HepG2 (cell line): ENCODE data around the gene THAP3. TPM values are rescaled to one million over a fixed set of nuclear protein-coding genes. Genes with fewer than 3 reads are reported as not detected.

Experiments
- ARHGAP35 ChIP-seq: sonication (generic); formaldehyde crosslinking; IDR thresholded peaks from 2 replicates; pipeline ENCODE4 v1.9.0; 2022; ENCODE audit warnings: mild to moderate bottlenecking, inconsistent platforms, moderate library complexity, missing genetic modification reagents, borderline replicate concordance
- BHLHE40 ChIP-seq: IDR thresholded peaks from 2 replicates; pipeline ENCODE4 v1.6.1; 2011; ENCODE audit warnings: low read length, improper control_type of control experiment
- CCDC6 ChIP-seq: sonication (generic); formaldehyde crosslinking; IDR thresholded peaks from 2 replicates; pipeline ENCODE4 v1.8.1; 2022; ENCODE audit warnings: mild to moderate bottlenecking, missing genetic modification reagents, moderate library complexity
- PAF1 ChIP-seq: IDR thresholded peaks from 2 replicates; pipeline ENCODE4 v1.6.1; 2016; ENCODE audit warnings: missing genetic modification reagents, missing compliant biosample characterization
- PAXIP1 ChIP-seq: sonication (generic); formaldehyde crosslinking; conservative IDR thresholded peaks from 2 replicates; pipeline ENCODE4 v1.4.0; 2020; ENCODE audit warnings: mild to moderate bottlenecking, missing genetic modification reagents, moderate library complexity
- PLRG1 ChIP-seq: fragments of 450-650 bp; conservative IDR thresholded peaks from 2 replicates; pipeline ENCODE4 v1.6.1; 2016
- RAD21 ChIP-seq: fragments of 450-650 bp; formaldehyde crosslinking; IDR thresholded peaks from 2 replicates; pipeline ENCODE4 v1.5.0; 2020; ENCODE audit warnings: mild to moderate bottlenecking
- RBFOX2 ChIP-seq: fragments of 200-400 bp; formaldehyde crosslinking; IDR thresholded peaks from 2 replicates; pipeline ENCODE4 v1.6.1; 2017; ENCODE audit warnings: low read depth, mild to moderate bottlenecking, low read length
- REST ChIP-seq, 2 experiments: IDR thresholded peaks; 2 replicates each; pipeline ENCODE4 v1.6.1; 2011 to 2012; ENCODE audit warnings: low read length in 2 of 2, borderline replicate concordance in 1 of 2, low read depth in 1 of 2, mild to moderate bottlenecking in 1 of 2, moderate library complexity in 1 of 2
- SAFB2 ChIP-seq: sonication (generic); formaldehyde crosslinking; IDR thresholded peaks from 2 replicates; pipeline ENCODE4 v1.5.1; 2020; ENCODE audit warnings: missing genetic modification reagents, low read depth, mild to moderate bottlenecking, borderline replicate concordance
- TBP ChIP-seq: sonication (generic); formaldehyde crosslinking; IDR thresholded peaks from 2 replicates; pipeline ENCODE4 v1.5.0; 2020; ENCODE audit warnings: missing genetic modification reagents
- TEF ChIP-seq: sonication (generic); formaldehyde crosslinking; IDR thresholded peaks from 2 replicates; pipeline ENCODE4 v1.5.0; 2020; ENCODE audit warnings: missing genetic modification reagents
- THYN1 ChIP-seq: sonication (generic); formaldehyde crosslinking; IDR thresholded peaks from 2 replicates; pipeline ENCODE4 v1.8.1; 2023; ENCODE audit warnings: low read depth, mild to moderate bottlenecking, moderate library complexity, missing genetic modification reagents, borderline replicate concordance
- TOE1 ChIP-seq: sonication (generic); formaldehyde crosslinking; IDR thresholded peaks from 2 replicates; pipeline ENCODE4 v1.4.0; 2020; ENCODE audit warnings: mild to moderate bottlenecking, missing genetic modification reagents
- ZNF18 ChIP-seq: sonication (generic); formaldehyde crosslinking; IDR thresholded peaks from 2 replicates; pipeline ENCODE4 v1.8.0; 2022; ENCODE audit warnings: mild to moderate bottlenecking, missing genetic modification reagents; ENCODE audit not compliant: insufficient replicate concordance
- ZNF770 ChIP-seq: sonication (generic); formaldehyde crosslinking; IDR thresholded peaks from 2 replicates; pipeline ENCODE4 v1.5.0; 2020; ENCODE audit warnings: mild to moderate bottlenecking, missing genetic modification reagents
- ZSCAN20 ChIP-seq: sonication (generic); formaldehyde crosslinking; IDR thresholded peaks from 2 replicates; pipeline ENCODE4 v1.4.0; 2020; ENCODE audit warnings: missing genetic modification reagents, mild to moderate bottlenecking, borderline replicate concordance
- polyA plus RNA-seq, 8 experiments: library from polyadenylated mRNA; depleted of rRNA in 3 of 8; stranded (reverse) in 7 of 8; unstranded in 1 of 8; fragments of >200 nt; fragmentation: Illumina TruSeq in 4 of 8; extraction: Trizol in 4 of 8; gene quantifications; 2 replicates each; pipeline versions ENCODE4 v1.2.1 to v1.2.3, GENCODE V29; 2011 to 2016; ENCODE audit warnings: low read depth in 4 of 8, missing spikeins in 1 of 8, mixed read lengths in 1 of 8; ENCODE audit not compliant: insufficient read depth in 1 of 8
- total RNA-seq, 5 experiments: library from RNA; depleted of rRNA; stranded (reverse); fragments of >200 nt; fragmentation: Illumina TruSeq; extraction: Trizol; gene quantifications; 2 replicates each; pipeline ENCODE4 v1.2.3, GENCODE V29; 2016; ENCODE audit warnings: low read depth in 1 of 5

Gene THAP3
- total and polyA plus RNA-seq, 2 of the 13 experiments (the other 11 are each of a cell fraction or from before 2014, with no cell fraction given): 10.3 to 14.9 TPM

- TF ChIP-seq ZNF770 (CRISPR knock-in tag) (0 out of 2 replicates have a peak, but pooled peaks have one; percentile 25), THYN1 (CRISPR knock-in tag) (no peak), TEF (CRISPR knock-in tag) (peak; percentile 54; the same call in 1 of the 2 replicates), PLRG1 (no peak), TBP (CRISPR knock-in tag) (no peak), ARHGAP35 (CRISPR knock-in tag) (no peak), CCDC6 (CRISPR knock-in tag) (peak; percentile 61; the same call in 1 of the 2 replicates), ZNF18 (CRISPR knock-in tag) (no peak), ZSCAN20 (CRISPR knock-in tag) (no peak), SAFB2 (peak; percentile 56; the same call in 1 of the 2 replicates), PAXIP1 (CRISPR knock-in tag) (peak; percentile 86), BHLHE40 (no peak), REST (IDR thresholded peaks at IDR 0.05; ENCODE audit: borderline replicate concordance in 1 of 2, low read depth in 1 of 2, low read length in 2 of 2) (0 out of 4 replicates have a peak, but pooled peaks of 1 of the 2 experiments have one; percentile 42), TOE1 (no peak), RAD21 (no peak), RBFOX2 (0 out of 2 replicates have a peak, but pooled peaks have one; percentile 56), PAF1 (CRISPR knock-in tag) (no peak)
Measured at GRCh38 chr1:6603915-6604558, 20.6 kb upstream of the THAP3 start (continued).
